ENCODE results near the gene PPP6R2. TPM values are rescaled to one million over a fixed set of nuclear protein-coding genes. Genes with fewer than 3 reads are reported as not detected.

The PPP6R2 gene
- total RNA-seq, 2 donors from 2014 or later: 58.7 to 81.2 TPM

GRCh38 chr22:50474710-50475651 lies 131.9 kb downstream of the PPP6R2 start, which contains the start of gene SBF1:
SBF1 (minus strand) TSS chr22:50475035; CDS start chr22:50474840, 195 bp downstream.
- Mint-ChIP-seq H3K27me3 (ENCODE audit: insufficient read depth) (peaks cover 38% of the 10 kb centered on the region), H3K27ac (peak within 1 kb of the TSS; percentile 74), H3K9me3 (no peaks in the 10 kb centered on the region), H3K4me1 (peaks cover 25% of the 10 kb centered on the region), H3K36me3 (ENCODE audit: low read depth) (no peaks in the 10 kb centered on the region), H3K4me3 (peak within 1 kb of the TSS; percentile 74)
- H3K27ac ChIP-seq (ENCODE audit: low read depth, low read length): no peak within 1 kb of the TSS
- peak within 1 kb of the TSS; percentile 85 for H3K4me3 ChIP-seq (ENCODE audit: low read length)
- peaks cover 14% of the 10 kb centered on the region for H3K4me1 ChIP-seq (ENCODE audit: control insufficient read depth, insufficient read depth, low read length)
- no peak for TF ChIP-seq CTCF (conservative IDR thresholded peaks at IDR 0.05)
- 5% methylated on average over 34 to 97 of the region's 97 CpGs for WGBS, 2 experiments (ENCODE audit: insufficient coverage in 1 of 2, insufficient read length in 1 of 2)
- H3K36me3 ChIP-seq (ENCODE audit: control insufficient read depth, insufficient read depth, low read length): no peaks in the 10 kb centered on the region
- H3K9ac ChIP-seq (ENCODE audit: extremely low read depth, low read length, poor library complexity, severe bottlenecking): peak within 1 kb of the TSS; percentile 54
- DNase-seq: peak; percentile 97
- H3K27me3 ChIP-seq (ENCODE audit: control insufficient read depth, insufficient read depth, low read length, poor library complexity, severe bottlenecking): peaks cover 9% of the 10 kb centered on the region
- no peaks in the 10 kb centered on the region for H3K9me3 ChIP-seq (ENCODE audit: control insufficient read depth, low read length)

- Histone ChIP-seq H3K4me1 (ENCODE audit: control insufficient read depth, insufficient read depth, low read length) (peaks cover 8% of the 10 kb centered on the region), H3K4me3 (ENCODE audit: low read length) (no peak overlapping the region), H3K27me3 (ENCODE audit: control insufficient read depth, insufficient read depth, low read length, poor library complexity, severe bottlenecking) (peaks cover 15% of the 10 kb centered on the region), H3K9me3 (ENCODE audit: control insufficient read depth, low read length) (no peaks in the 10 kb centered on the region), H3K36me3 (ENCODE audit: control insufficient read depth, insufficient read depth, low read length) (no peaks in the 10 kb centered on the region), H3K27ac (ENCODE audit: low read depth, low read length) (no peak overlapping the region), H3K9ac (ENCODE audit: extremely low read depth, low read length, poor library complexity, severe bottlenecking) (no peak overlapping the region)
- no peak for DNase-seq
- Mint-ChIP-seq H3K4me1 (peaks cover 19% of the 10 kb centered on the region), H3K27ac (no peak overlapping the region), H3K4me3 (peak overlapping the region; percentile 74), H3K9me3 (no peaks in the 10 kb centered on the region), H3K27me3 (ENCODE audit: insufficient read depth) (peaks cover 44% of the 10 kb centered on the region), H3K36me3 (ENCODE audit: low read depth) (no peaks in the 10 kb centered on the region)
- WGBS, 2 experiments (ENCODE audit: insufficient coverage in 1 of 2, insufficient read length in 1 of 2): 94 to 98% methylated on average over 5 to 6 of the region's 6 CpGs
- no peak for TF ChIP-seq CTCF (conservative IDR thresholded peaks at IDR 0.05)
These were observed 132.5 kb downstream of the PPP6R2 start for GRCh38 chr22:50475652-50476002.

- Mint-ChIP-seq H3K36me3 (ENCODE audit: low read depth) (no peaks in the 10 kb centered on the region), H3K4me3 (no peak overlapping the region), H3K9me3 (no peaks in the 10 kb centered on the region), H3K4me1 (peaks cover 15% of the 10 kb centered on the region), H3K27me3 (ENCODE audit: insufficient read depth) (peaks cover 48% of the 10 kb centered on the region), H3K27ac (no peak overlapping the region)
- Histone ChIP-seq H3K27ac (ENCODE audit: low read depth, low read length) (no peak overlapping the region), H3K27me3 (ENCODE audit: control insufficient read depth, insufficient read depth, low read length, poor library complexity, severe bottlenecking) (peaks cover 20% of the 10 kb centered on the region), H3K9me3 (ENCODE audit: control insufficient read depth, low read length) (no peaks in the 10 kb centered on the region), H3K9ac (ENCODE audit: extremely low read depth, low read length, poor library complexity, severe bottlenecking) (no peak overlapping the region), H3K36me3 (ENCODE audit: control insufficient read depth, insufficient read depth, low read length) (no peaks in the 10 kb centered on the region), H3K4me3 (ENCODE audit: low read length) (no peak overlapping the region), H3K4me1 (ENCODE audit: control insufficient read depth, insufficient read depth, low read length) (peaks cover 5% of the 10 kb centered on the region)
- no peak for DNase-seq
- 89 to 95% methylated on average over 7 of the region's 7 CpGs for WGBS, 2 experiments (ENCODE audit: insufficient coverage in 1 of 2, insufficient read length in 1 of 2)
- TF ChIP-seq CTCF (conservative IDR thresholded peaks at IDR 0.05): no peak
These were observed 133.7 kb downstream of the PPP6R2 start for GRCh38 chr22:50476868-50477267.

Measured in endodermal cell (in vitro differentiated cells).